K562 (cell line): Measurements from ENCODE around the gene HYAL1. TPM values are rescaled to one million over a fixed set of nuclear protein-coding genes. Genes with fewer than 3 reads are reported as not detected.

Experiments used
- ARID4B ChIP-seq: sonication (generic); formaldehyde crosslinking; IDR thresholded peaks from 2 replicates; pipeline ENCODE4 v1.8.0; 2022; ENCODE audit warnings: mild to moderate bottlenecking, missing genetic modification reagents
- ATF2 ChIP-seq: sonication (generic); formaldehyde crosslinking; IDR thresholded peaks from 2 replicates; pipeline ENCODE4 v1.8.1; 2022; ENCODE audit warnings: missing genetic modification reagents
- C11orf30 ChIP-seq: fragments of 450-650 bp; IDR thresholded peaks from 2 replicates; pipeline ENCODE4 v1.6.1; 2016; ENCODE audit warnings: low read depth, mild to moderate bottlenecking
- CAMTA2 ChIP-seq: fragments of 250-450 bp; sonication (Bioruptor Pico); conservative IDR thresholded peaks from 2 replicates; pipeline ENCODE4 v1.5.1; 2022
- CBFA2T3 ChIP-seq: fragments of 450-650 bp; IDR thresholded peaks from 2 replicates; pipeline ENCODE4 v1.6.1; 2017
- CXXC5 ChIP-seq: fragments of 250-450 bp; sonication (Bioruptor Pico); IDR thresholded peaks from 2 replicates; pipeline ENCODE4 v1.8.0; 2022; ENCODE audit warnings: inconsistent platforms, mild to moderate bottlenecking, moderate library complexity
- DMBX1 ChIP-seq: fragments of 250-450 bp; sonication (Bioruptor Pico); IDR thresholded peaks from 2 replicates; pipeline ENCODE4 v1.8.0; 2022; ENCODE audit warnings: inconsistent platforms, mild to moderate bottlenecking, moderate library complexity, borderline replicate concordance
- GATAD2B ChIP-seq: fragments of 450-650 bp; IDR thresholded peaks from 2 replicates; pipeline ENCODE4 v1.6.1; 2017; ENCODE audit warnings: mild to moderate bottlenecking, borderline replicate concordance
- KAT8 ChIP-seq: fragments of 450-650 bp; IDR thresholded peaks from 2 replicates; pipeline ENCODE4 v1.6.1; 2016; ENCODE audit warnings: low read depth, mild to moderate bottlenecking
- MLX ChIP-seq, 2 experiments: fragments of 450-650 bp in 1 of 2; sonication (generic) in 1 of 2; formaldehyde crosslinking; conservative IDR thresholded peaks; 2 replicates each; pipeline versions ENCODE4 v1.4.0 to v1.8.1; 2020 to 2022; ENCODE audit warnings: mild to moderate bottlenecking in 1 of 2, missing genetic modification reagents in 1 of 2
- MTA2 ChIP-seq: fragments of 450-650 bp; IDR thresholded peaks from 2 replicates; pipeline ENCODE4 v1.6.1; 2016; ENCODE audit warnings: low read depth
- NCOA4 ChIP-seq: fragments of 450-650 bp; IDR thresholded peaks from 2 replicates; pipeline ENCODE4 v1.6.1; 2018; ENCODE audit warnings: mild to moderate bottlenecking; ENCODE audit not compliant: partially characterized antibody
- NFE2L1 ChIP-seq: fragments of 450-650 bp; IDR thresholded peaks from 2 replicates; pipeline ENCODE4 v1.6.1; 2016; ENCODE audit warnings: missing genetic modification characterization, low read depth, mild to moderate bottlenecking, missing compliant biosample characterization, moderate library complexity, borderline replicate concordance
- NR2F6 ChIP-seq: fragments of 450-650 bp; formaldehyde crosslinking; IDR thresholded peaks from 2 replicates; pipeline ENCODE4 v1.4.0; 2020; ENCODE audit warnings: mild to moderate bottlenecking
- RAD21 ChIP-seq, 2 experiments: fragments of 250-450 bp in 1 of 2; fragments of 450-650 bp in 1 of 2; sonication (Bioruptor Pico) in 1 of 2; formaldehyde crosslinking in 1 of 2; IDR thresholded peaks in 1 of 2; conservative IDR thresholded peaks in 1 of 2; 2 replicates each; pipeline versions ENCODE4 v1.4.0 to v1.8.0; 2020 to 2022; ENCODE audit warnings: mild to moderate bottlenecking in 2 of 2, moderate library complexity in 1 of 2
- ZNF165 ChIP-seq: fragments of 250-450 bp; sonication (Bioruptor Pico); IDR thresholded peaks from 2 replicates; pipeline ENCODE4 v1.4.0; 2020; ENCODE audit warnings: borderline replicate concordance
- ZNF277 ChIP-seq: fragments of 250-450 bp; sonication (Bioruptor Pico); IDR thresholded peaks from 2 replicates; pipeline ENCODE4 v1.8.0; 2022; ENCODE audit warnings: inconsistent platforms, mild to moderate bottlenecking, moderate library complexity, borderline replicate concordance
- ZNF431 ChIP-seq: sonication (generic); formaldehyde crosslinking; IDR thresholded peaks from 2 replicates; pipeline ENCODE4 v1.8.0; 2022; ENCODE audit warnings: mild to moderate bottlenecking, missing genetic modification reagents
- ZNF76 ChIP-seq: fragments of 250-450 bp; sonication (Bioruptor Pico); IDR thresholded peaks from 2 replicates; pipeline ENCODE4 v1.4.0; 2020; ENCODE audit warnings: mild to moderate bottlenecking, moderate library complexity, borderline replicate concordance
- ZNF780A ChIP-seq: fragments of 250-450 bp; sonication (Bioruptor Pico); IDR thresholded peaks from 2 replicates; pipeline ENCODE4 v1.5.0; 2021; ENCODE audit warnings: mild to moderate bottlenecking
- polyA plus RNA-seq, 8 experiments: library from polyadenylated mRNA; depleted of rRNA in 4 of 8; stranded (reverse) in 5 of 8; unstranded in 3 of 8; fragments of >200 nt; fragmentation: Nextera tagmentation in 2 of 8; fragmentation: Illumina TruSeq in 1 of 8; extraction: Ambion mirVana in 2 of 8; extraction: Trizol in 1 of 8; gene quantifications; 2 replicates each; pipeline versions ENCODE4 v1.2.1 to v1.2.3, GENCODE V29; 2011 to 2014; ENCODE audit warnings: inconsistent platforms in 1 of 8, missing spikeins in 1 of 8
- total RNA-seq, 7 experiments: library from RNA; depleted of rRNA in 6 of 7; stranded (reverse); fragments of >200 nt in 6 of 7; fragmentation: Illumina TruSeq in 2 of 7; extraction: Trizol in 2 of 7; gene quantifications; 2 replicates each; pipeline versions ENCODE4 v1.2.1 to v1.2.3, GENCODE V29; 2011 to 2021; ENCODE audit warnings: low replicate concordance in 1 of 7

HYAL1 gene
- total and polyA plus RNA-seq, 9 of the 15 experiments (the other 6 are each of a cell fraction or from before 2014, with no cell fraction given): 1.4 to 8.5 (median 4.7) TPM

GRCh38 chr3:50337175-50337861, 33.9 kb upstream of the HYAL1 start (continued):
- TF ChIP-seq MLX (CRISPR knock-in tag; conservative IDR thresholded peaks at IDR 0.05): no peak
- TF ChIP-seq NFE2L1 (tag): no peak
- peak; percentile 95 for TF ChIP-seq CXXC5
- TF ChIP-seq CBFA2T3: no peak
- TF ChIP-seq KAT8: no peak
- TF ChIP-seq ZNF780A: no peak
- no peak for TF ChIP-seq CAMTA2 (CRISPR knock-in tag)
- TF ChIP-seq GATAD2B: no peak
- TF ChIP-seq DMBX1 (CRISPR knock-in tag): no peak
- TF ChIP-seq ATF2: peak; percentile 88
- TF ChIP-seq ZNF165 (CRISPR knock-in tag): no peak
- no peak for TF ChIP-seq ZNF277
- TF ChIP-seq MTA2: no peak
- TF ChIP-seq RAD21 (CRISPR knock-in tag; conservative IDR thresholded peaks at IDR 0.05 in 1 of 2, IDR thresholded peaks at IDR 0.05 in 1 of 2): no peak
- no peak for TF ChIP-seq C11orf30
- no peak for TF ChIP-seq ZNF76 (CRISPR knock-in tag)
- TF ChIP-seq NCOA4: no peak
- TF ChIP-seq ZNF431 (CRISPR knock-in tag): no peak
- TF ChIP-seq ARID4B (CRISPR knock-in tag): peak; percentile 80; the same call in 1 of the 2 replicates
- TF ChIP-seq NR2F6 (CRISPR knock-in tag): no peak
